GM12891 (cell line): ENCODE results near the gene B3GNT9.
A peak's percentile ranks its signal among the peaks of the same experiment; 100 is the strongest.

Experiments used
- DNase-seq: peaks from one replicate; pipeline ENCODE4 v3.0.0; 2011; ENCODE audit warnings: low spot score; ENCODE audit not compliant: insufficient read length
- FAIRE-seq: peaks from 2 replicates; lab custom pipeline; 2011; peaks lifted over from hg19 to GRCh38; lab: Jason Lieb, UNC
- PAX5 ChIP-seq: IDR thresholded peaks from 2 replicates; pipeline ENCODE4 v1.6.1; 2011; ENCODE audit warnings: low read length, moderate library complexity, mild to moderate bottlenecking; ENCODE audit not compliant: insufficient read depth, severe bottlenecking
- POLR2A ChIP-seq: IDR thresholded peaks from 2 replicates; pipeline ENCODE4 v1.6.1; 2011; ENCODE audit warnings: low read depth, low read length, control low read depth
- POLR2AphosphoS5 ChIP-seq: IDR thresholded peaks from 2 replicates; pipeline ENCODE4 v1.6.1; 2011; ENCODE audit warnings: low read depth, low read length, control low read depth
- POU2F2 ChIP-seq: IDR thresholded peaks from 2 replicates; pipeline ENCODE4 v1.6.1; 2011; ENCODE audit warnings: low read depth, mild to moderate bottlenecking, control low read depth, low read length, moderate library complexity
- SPI1 ChIP-seq: IDR thresholded peaks from 2 replicates; pipeline ENCODE4 v1.6.1; 2011; ENCODE audit warnings: low read depth, low read length, control low read depth
- TAF1 ChIP-seq: IDR thresholded peaks from 2 replicates; pipeline ENCODE4 v1.6.1; 2011; ENCODE audit warnings: low read depth, low read length, control low read depth

The B3GNT9 gene

GRCh38 chr16:67117716-67118115, 33.1 kb downstream of the B3GNT9 start:
- DNase-seq (no peak), FAIRE-seq (no peak)
- TF ChIP-seq POLR2AphosphoS5 = no peak
- TF ChIP-seq POU2F2 = no peak
- no peak for TF ChIP-seq TAF1
- TF ChIP-seq POLR2A = no peak
- no peak for TF ChIP-seq PAX5
- no peak for TF ChIP-seq SPI1

GRCh38 chr16:67116388-67117311, 34.1 kb downstream of the B3GNT9 start:
- DNase-seq = no peak
- FAIRE-seq = no peak
- TF ChIP-seq TAF1 (no peak), POLR2AphosphoS5 (no peak), PAX5 (no peak), POU2F2 (no peak), POLR2A (no peak), SPI1 (no peak)

GRCh38 chr16:67115639-67116038, 35.2 kb downstream of the B3GNT9 start:
- TF ChIP-seq SPI1 (no peak), POU2F2 (no peak), PAX5 (no peak), TAF1 (no peak), POLR2A (no peak), POLR2AphosphoS5 (no peak)
- DNase-seq (no peak), FAIRE-seq (no peak)

GRCh38 chr16:67114793-67115192, 36.0 kb downstream of the B3GNT9 start:
- DNase-seq (no peak), FAIRE-seq (no peak)
- TF ChIP-seq POU2F2 (no peak), SPI1 (no peak), PAX5 (no peak), POLR2A (no peak), TAF1 (no peak), POLR2AphosphoS5 (no peak)

- FAIRE-seq (no peak), DNase-seq (no peak)
- TF ChIP-seq POLR2AphosphoS5 (no peak), PAX5 (no peak), POU2F2 (no peak), POLR2A (no peak), SPI1 (no peak), TAF1 (no peak)
Measured at GRCh38 chr16:67112591-67113399, 38.0 kb downstream of the B3GNT9 start.

GRCh38 chr16:67111951-67112444, 38.8 kb downstream of the B3GNT9 start:
- FAIRE-seq = no peak
- TF ChIP-seq POLR2AphosphoS5 (no peak), POLR2A (no peak), PAX5 (no peak), POU2F2 (no peak), TAF1 (no peak), SPI1 (no peak)
- no peak for DNase-seq

GRCh38 chr16:67109407-67110135, 41.2 kb downstream of the B3GNT9 start, which contains the start of gene PHAF1:
Gene PHAF1 (plus strand): TSS chr16:67109941. CDS start chr16:67110176, 235 bp downstream.
- FAIRE-seq (peak; percentile 98), DNase-seq (peak; percentile 98)

GRCh38 chr16:67108931-67109406, 41.8 kb downstream of the B3GNT9 start:
- no peak for FAIRE-seq
- DNase-seq = no peak

More at GRCh38 chr16:67109407-67110135, 41.2 kb downstream of the B3GNT9 start, which contains the start of gene PHAF1:
- TF ChIP-seq POU2F2 (0 out of 2 replicates have a peak, but pooled peaks have one; percentile 39), POLR2AphosphoS5 (no peak)

More at GRCh38 chr16:67108931-67109406, 41.8 kb downstream of the B3GNT9 start:
- no peak for TF ChIP-seq POLR2A
- no peak for TF ChIP-seq POLR2AphosphoS5
- no peak for TF ChIP-seq POU2F2
- TF ChIP-seq TAF1 = no peak
- TF ChIP-seq SPI1 = no peak
- no peak for TF ChIP-seq PAX5
